Measurements from ENCODE around the gene BICD1.

BICD1 gene

DNA sequence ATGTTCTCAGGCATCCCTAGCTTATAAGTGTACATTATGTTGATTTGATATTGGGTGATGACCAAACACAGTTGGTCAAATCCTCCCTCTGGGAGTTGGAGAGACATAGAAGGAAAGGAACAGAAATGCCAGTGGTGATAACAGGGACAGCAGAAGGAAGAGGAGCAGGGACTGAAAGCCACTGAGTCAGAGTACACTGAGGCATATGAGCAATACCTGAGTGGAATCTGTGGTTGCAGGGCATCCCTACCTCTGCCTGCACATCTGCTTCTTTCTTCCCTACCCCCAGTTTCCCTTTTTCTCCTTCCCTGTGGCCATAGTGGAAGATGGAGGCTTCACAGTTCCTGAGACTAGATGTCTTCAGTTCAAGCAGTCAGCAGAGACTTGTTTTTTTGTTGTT is 44.9 kb downstream of the BICD1 start:
- TF ChIP-seq CTCF (IDR thresholded peaks at IDR 0.05) = no peak
- TF ChIP-seq ZFX (IDR thresholded peaks at IDR 0.05; ENCODE audit: borderline replicate concordance) = no peak
- no peak overlapping the region for H3K27ac ChIP-seq

DNA sequence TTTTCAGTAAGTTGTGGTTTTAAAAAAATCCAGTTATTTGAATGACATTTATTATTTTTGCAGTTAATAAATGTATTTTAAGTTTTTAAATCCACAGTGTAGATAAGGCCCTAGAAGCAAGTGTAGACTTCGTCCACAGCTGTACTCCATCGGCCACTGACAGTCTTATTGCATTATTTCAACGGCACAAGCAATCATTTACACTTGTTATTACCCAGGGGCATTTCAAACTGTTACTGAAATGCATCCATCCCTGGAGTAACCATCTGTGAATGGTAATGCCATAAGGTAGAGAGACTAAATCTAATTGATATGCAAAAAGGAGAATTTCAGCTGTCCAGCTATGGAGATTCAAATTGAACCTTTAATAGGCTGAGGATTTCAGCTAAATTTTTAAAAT is 48.4 kb downstream of the BICD1 start:
- TF ChIP-seq ZFX (IDR thresholded peaks at IDR 0.05; ENCODE audit: borderline replicate concordance) (no peak), CTCF (IDR thresholded peaks at IDR 0.05) (no peak)

DNA sequence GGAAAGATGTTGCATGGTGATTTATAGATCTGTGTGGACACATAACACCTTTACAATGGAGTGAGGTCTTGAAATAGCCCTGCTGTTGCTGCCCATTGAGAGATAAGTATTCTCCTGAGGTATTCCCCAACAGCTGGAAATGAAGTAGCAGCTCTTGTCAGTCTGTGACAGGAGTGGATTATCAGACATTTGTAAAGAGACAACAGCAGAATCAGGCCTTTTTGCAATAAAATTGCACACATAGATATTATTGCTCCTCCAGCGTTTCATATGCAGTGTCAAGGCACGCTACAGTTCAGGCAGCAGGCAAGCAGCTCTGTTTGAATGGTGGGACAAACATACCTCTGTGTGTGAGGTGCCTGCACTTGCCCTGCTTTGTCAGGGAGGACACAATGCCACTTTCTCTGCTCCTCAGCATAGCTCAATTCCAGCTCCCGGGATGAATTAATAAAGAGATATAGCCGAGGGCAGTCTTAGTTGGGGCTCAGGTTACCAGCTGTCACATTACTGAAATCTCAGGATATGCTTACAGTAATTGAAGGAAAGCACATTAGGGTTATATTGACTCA is 49.4 kb downstream of the BICD1 start:
- TF ChIP-seq ZFX (IDR thresholded peaks at IDR 0.05; ENCODE audit: borderline replicate concordance) (no peak), CTCF (IDR thresholded peaks at IDR 0.05) (no peak)
- no peak overlapping the region for H3K27ac ChIP-seq

More for the DNA sequence above, 48.4 kb downstream of the BICD1 start:
- H3K27ac ChIP-seq = no peak overlapping the region

GRCh38 chr12:32158525-32158924 is 51.9 kb downstream of the BICD1 start:
- no peak for TF ChIP-seq ZFX (IDR thresholded peaks at IDR 0.05; ENCODE audit: borderline replicate concordance)
- TF ChIP-seq CTCF (IDR thresholded peaks at IDR 0.05) = no peak

DNA sequence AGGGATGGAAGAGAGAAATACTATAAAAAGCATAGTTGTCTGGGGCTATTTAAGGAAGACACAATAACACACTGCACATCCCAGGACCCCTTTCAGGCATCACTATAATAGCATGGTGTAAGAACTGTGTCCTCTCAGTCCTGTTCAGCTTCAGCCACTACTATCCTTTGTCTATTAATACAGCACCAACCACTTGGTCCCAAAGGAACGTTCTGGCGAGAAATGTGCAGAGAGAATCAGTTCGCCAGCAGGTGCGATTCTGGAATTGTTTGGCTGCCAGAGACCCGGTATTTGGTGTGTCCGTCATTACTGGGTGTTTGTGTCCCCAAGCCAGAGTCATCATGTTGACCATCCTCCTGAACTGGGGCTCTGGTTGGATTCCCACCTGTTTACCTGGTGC is 52.7 kb downstream of the BICD1 start:
- no peak overlapping the region for H3K27ac ChIP-seq
- TF ChIP-seq ZFX (IDR thresholded peaks at IDR 0.05; ENCODE audit: borderline replicate concordance) = no peak
- no peak for TF ChIP-seq CTCF (IDR thresholded peaks at IDR 0.05)

More at GRCh38 chr12:32158525-32158924, 51.9 kb downstream of the BICD1 start:
- no peak overlapping the region for H3K27ac ChIP-seq

- TF ChIP-seq CTCF (IDR thresholded peaks at IDR 0.05) (no peak), ZFX (IDR thresholded peaks at IDR 0.05; ENCODE audit: borderline replicate concordance) (no peak)
- H3K27ac ChIP-seq = no peak overlapping the region
Observed at GRCh38 chr12:32159925-32160324, 53.3 kb downstream of the BICD1 start.

- TF ChIP-seq CTCF (IDR thresholded peaks at IDR 0.05) = no peak
- no peak for TF ChIP-seq ZFX (IDR thresholded peaks at IDR 0.05; ENCODE audit: borderline replicate concordance)
- H3K27ac ChIP-seq = no peak overlapping the region
Observed at GRCh38 chr12:32161058-32161457, 54.4 kb downstream of the BICD1 start.

All from 22Rv1 (cell line).